HL-60/S4 treated with phorbol 12-myristate 13-acetate at 8.2 ng/mL for 4 days and 3 days (cell line): Measurements from ENCODE around the gene PIGQ.

ENCODE experiments used
- in situ Hi-C: fragments of 300-500 bp; cut with MboI; formaldehyde crosslinking; loops from 2 replicates; pipeline ENCODE4 v1.15.0; 2022; ENCODE audit warnings: low sequenced_read_pairs

The PIGQ gene

GRCh38 chr16:554640-555365 lies 15.0 kb upstream of the PIGQ start:
- in situ Hi-C loops = no loop called here

- in situ Hi-C loops = no loop called here
These were observed 14.0 kb upstream of the PIGQ start for GRCh38 chr16:555528-556473.

GRCh38 chr16:556474-557173 lies 13.1 kb upstream of the PIGQ start:
- in situ Hi-C loops = no loop called here

GRCh38 chr16:557463-558297 lies 12.1 kb upstream of the PIGQ start:
- in situ Hi-C loops = no loop called here

GRCh38 chr16:558298-559020 lies 11.3 kb upstream of the PIGQ start:
- in situ Hi-C loops = no loop called here

GRCh38 chr16:559021-559380 lies 10.8 kb upstream of the PIGQ start:
- in situ Hi-C loops = no loop called here

GRCh38 chr16:559411-560203 lies 10.2 kb upstream of the PIGQ start:
- in situ Hi-C loops = no loop called here

GRCh38 chr16:560204-560700 lies 9.5 kb upstream of the PIGQ start, which contains the start of gene PRR35:
PRR35 (plus strand) TSS chr16:560394; CDS start chr16:563295, 2,901 bp downstream.
- in situ Hi-C loops = no loop called here

GRCh38 chr16:560701-561412 lies 8.9 kb upstream of the PIGQ start:
- in situ Hi-C loops = no loop called here

- in situ Hi-C loops = no loop called here
These were observed 8.4 kb upstream of the PIGQ start for GRCh38 chr16:561413-561794.

GRCh38 chr16:561957-562938 lies 7.5 kb upstream of the PIGQ start:
- in situ Hi-C loops = no loop called here

GRCh38 chr16:563072-563644 lies 6.6 kb upstream of the PIGQ start:
- in situ Hi-C loops = no loop called here

GRCh38 chr16:564690-565418 lies 4.9 kb upstream of the PIGQ start:
- in situ Hi-C loops = no loop called here

- in situ Hi-C loops = no loop called here
These were observed 4.1 kb upstream of the PIGQ start for GRCh38 chr16:565419-566330.
